H1 (cell line): ENCODE results near the gene PGBD5. TPM values are rescaled to one million over a fixed set of nuclear protein-coding genes. Genes with fewer than 3 reads are reported as not detected.

Experiments used
- CTCF ChIA-PET: fragments of 300-600 bp; sonication (Branson Sonifier 250); formaldehyde crosslinking; loops from one replicate; lab custom pipeline; 2021; ENCODE audit not compliant: partially characterized antibody; lab: Charles Lee
- POLR2A ChIA-PET: fragments of 300-600 bp; sonication (Branson Sonifier 250); formaldehyde crosslinking; loops from one replicate; lab custom pipeline; 2021; ENCODE audit warnings: inconsistent platforms; ENCODE audit not compliant: partially characterized antibody; lab: Charles Lee
- DNase-seq, 2 experiments: peaks; one replicate each; pipeline versions ENCODE4 v3.0.0 to v3.0.0-alpha.2; 2010 to 2022; ENCODE audit warnings: low spot score in 2 of 2, low read depth in 1 of 2, mixed read lengths in 1 of 2
- FAIRE-seq: peaks from 2 replicates; lab custom pipeline; 2011; peaks lifted over from hg19 to GRCh38; lab: Jason Lieb, UNC
- H2AFZ ChIP-seq: 2 replicates; pipeline ENCODE4 v1.8.1; 2012; ENCODE audit warnings: low read length, inconsistent platforms
- H2AK5ac ChIP-seq: 2 replicates; pipeline ENCODE4 v1.6.1; 2013; ENCODE audit warnings: low read depth, low read length
- H2BK120ac ChIP-seq: replicated peaks from 2 replicates; pipeline ENCODE3; 2013; ENCODE audit warnings: low read depth, low read length, inconsistent platforms
- H2BK12ac ChIP-seq: 2 replicates; pipeline ENCODE4 v1.6.1; 2013; ENCODE audit warnings: low read depth, low read length
- H2BK15ac ChIP-seq: 2 replicates; pipeline ENCODE4 v1.6.1; 2013; ENCODE audit warnings: low read length
- H2BK20ac ChIP-seq: 2 replicates; pipeline ENCODE4 v1.6.1; 2013; ENCODE audit warnings: low read length
- H2BK5ac ChIP-seq: 2 replicates; pipeline ENCODE4 v1.6.1; 2013; ENCODE audit warnings: low read depth, low read length
- H3K14ac ChIP-seq: 2 replicates; pipeline ENCODE4 v1.6.1; 2013; ENCODE audit warnings: inconsistent platforms; ENCODE audit not compliant: insufficient read length
- H3K18ac ChIP-seq: 2 replicates; pipeline ENCODE4 v1.6.1; 2013; ENCODE audit warnings: low read length; ENCODE audit errors: extremely low read depth
- H3K23ac ChIP-seq: 2 replicates; pipeline ENCODE4 v1.6.1; 2013; ENCODE audit warnings: inconsistent platforms; ENCODE audit not compliant: insufficient read length
- H3K23me2 ChIP-seq: 2 replicates; pipeline ENCODE4 v1.6.1; 2013; ENCODE audit warnings: low read depth, low read length
- H3K27ac ChIP-seq: 2 replicates; pipeline ENCODE4 v1.6.1; 2011; ENCODE audit warnings: low read depth, low read length, inconsistent platforms
- H3K27me3 ChIP-seq, 4 experiments: replicated peaks in 1 of 4; 1 replicate in 1 of 4; 2 replicates in 3 of 4; pipeline versions ENCODE4 v1.6.1 to v1.8.1; 2011 to 2013; ENCODE audit warnings: low read length in 3 of 4, mild to moderate bottlenecking in 3 of 4, inconsistent platforms in 2 of 4, mixed read lengths in 2 of 4, moderate library complexity in 1 of 4; ENCODE audit not compliant: control insufficient read depth in 3 of 4, insufficient read depth in 3 of 4; ENCODE audit errors: extremely low read depth in 1 of 4
- H3K36me3 ChIP-seq, 4 experiments: 2 replicates each; pipeline versions ENCODE4 v1.6.1 to v1.8.1; 2011 to 2013; ENCODE audit warnings: mild to moderate bottlenecking in 4 of 4, low read length in 3 of 4, moderate library complexity in 2 of 4, control low read depth in 1 of 4, inconsistent platforms in 1 of 4; ENCODE audit not compliant: insufficient read depth in 4 of 4, control insufficient read depth in 2 of 4
- H3K4ac ChIP-seq: replicated peaks from 2 replicates; pipeline ENCODE3; 2013; ENCODE audit warnings: low read length, low read depth, mixed read lengths, inconsistent platforms; ENCODE audit not compliant: insufficient read length
- H3K4me1 ChIP-seq, 4 experiments: replicated peaks in 1 of 4; 1 replicate in 1 of 4; 2 replicates in 3 of 4; pipeline versions ENCODE4 v1.6.1 to v1.8.1; 2011 to 2013; ENCODE audit warnings: low read length in 3 of 4, inconsistent platforms in 2 of 4, mixed read lengths in 1 of 4; ENCODE audit not compliant: insufficient read depth in 4 of 4, control insufficient read depth in 3 of 4
- H3K4me2 ChIP-seq, 2 experiments: 2 replicates each; pipeline versions ENCODE4 v1.6.1 to v1.8.1; 2011 to 2013; ENCODE audit warnings: low read depth in 2 of 2, low read length in 2 of 2, control low read depth in 1 of 2, inconsistent platforms in 1 of 2, mild to moderate bottlenecking in 1 of 2; ENCODE audit not compliant: insufficient read depth in 1 of 2
- H3K4me3 ChIP-seq, 4 experiments: fragments of 200-600, 300-600 bp in 1 of 4; sonication (generic), shearing (Covaris generic), sonication (Bioruptor Twin) in 1 of 4; 2 replicates each; pipeline versions ENCODE4 v1.5.1 to v1.8.1; 2011 to 2016; ENCODE audit warnings: low read length in 4 of 4, low read depth in 3 of 4, control low read depth in 2 of 4, inconsistent platforms in 2 of 4, mild to moderate bottlenecking in 2 of 4, mixed read lengths in 1 of 4, moderate library complexity in 1 of 4; ENCODE audit not compliant: insufficient read depth in 2 of 4; ENCODE audit errors: extremely low read depth in 1 of 4
- H3K56ac ChIP-seq: replicated peaks from 2 replicates; pipeline ENCODE3; 2013; ENCODE audit warnings: low read depth, mild to moderate bottlenecking, mixed read lengths, low read length, inconsistent platforms; ENCODE audit not compliant: insufficient read length
- H3K79me1 ChIP-seq: 2 replicates; pipeline ENCODE4 v1.6.1; 2013; ENCODE audit warnings: low read depth, low read length, control low read depth
- H3K79me2 ChIP-seq, 2 experiments: 2 replicates each; pipeline versions ENCODE4 v1.6.1 to v1.8.1; 2012 to 2013; ENCODE audit warnings: low read length in 2 of 2, mild to moderate bottlenecking in 2 of 2, inconsistent platforms in 1 of 2; ENCODE audit not compliant: insufficient read depth in 2 of 2, control insufficient read depth in 1 of 2
- H3K9ac ChIP-seq, 4 experiments: replicated peaks in 1 of 4; 1 replicate in 1 of 4; 2 replicates in 3 of 4; pipeline versions ENCODE4 v1.6.1 to v1.8.1; 2011 to 2013; ENCODE audit warnings: low read depth in 3 of 4, low read length in 3 of 4, control low read depth in 2 of 4, mild to moderate bottlenecking in 2 of 4, moderate library complexity in 2 of 4, inconsistent platforms in 1 of 4; ENCODE audit errors: extremely low read depth in 1 of 4
- H3K9me3 ChIP-seq, 2 experiments: 2 replicates each; pipeline versions ENCODE4 v1.6.1 to v1.8.1; 2012 to 2013; ENCODE audit warnings: mild to moderate bottlenecking in 2 of 2, moderate library complexity in 2 of 2, control low read depth in 1 of 2, inconsistent platforms in 1 of 2, low read depth in 1 of 2, low read length in 1 of 2, mixed read lengths in 1 of 2; ENCODE audit not compliant: insufficient read depth in 2 of 2
- H4K20me1 ChIP-seq, 2 experiments: replicated peaks in 1 of 2; 2 replicates each; pipeline versions ENCODE3 to v1.8.1; 2011 to 2013; ENCODE audit warnings: inconsistent platforms in 2 of 2, low read length in 2 of 2, mild to moderate bottlenecking in 1 of 2; ENCODE audit not compliant: insufficient read depth in 2 of 2, control insufficient read depth in 1 of 2
- H4K5ac ChIP-seq: 2 replicates; pipeline ENCODE4 v1.6.1; 2013; ENCODE audit warnings: low read length, low read depth, mixed read lengths, inconsistent platforms; ENCODE audit not compliant: insufficient read length
- H4K8ac ChIP-seq: 2 replicates; pipeline ENCODE4 v1.8.0; 2013; ENCODE audit warnings: mild to moderate bottlenecking, moderate library complexity, low read length, inconsistent platforms; ENCODE audit not compliant: insufficient read depth; ENCODE audit errors: extremely low read depth
- H4K91ac ChIP-seq: replicated peaks from 2 replicates; pipeline ENCODE3; 2013; ENCODE audit warnings: low read length, mixed read lengths, inconsistent platforms; ENCODE audit not compliant: insufficient read length
- CTCF ChIP-seq, 3 experiments: IDR thresholded peaks; 1 replicate in 2 of 3; 2 replicates in 1 of 3; pipeline versions ENCODE4 v1.5.1 to v1.6.1; 2011; ENCODE audit warnings: low read length in 3 of 3, mild to moderate bottlenecking in 3 of 3, inconsistent platforms in 2 of 3, low read depth in 1 of 3, moderate library complexity in 1 of 3; ENCODE audit not compliant: insufficient read depth in 1 of 3; ENCODE audit errors: control extremely low read depth in 1 of 3
- SIRT6 ChIP-seq: IDR thresholded peaks from one replicate; pipeline ENCODE4 v1.7.1; 2012; ENCODE audit warnings: low read length, inconsistent platforms
- WGBS, 2 experiments: shearing (Covaris generic) in 1 of 2; methylation state at CpG; one replicate each; pipeline versions ENCODE4 v1.1.6 to v1.1.7; 2013 to 2015; ENCODE audit warnings: low lambda C conversion rate in 2 of 2, mixed read lengths in 2 of 2, inconsistent platforms in 1 of 2, low coverage in 1 of 2, missing lambda C conversion rate in 1 of 2; ENCODE audit not compliant: insufficient replicate concordance in 2 of 2, insufficient coverage in 1 of 2, insufficient read length in 1 of 2; ENCODE audit errors: extremely low coverage in 1 of 2, missing lambda C conversion rate in 1 of 2; 5-methylcytosine and 5-hydroxymethylcytosine counted together
- polyA plus RNA-seq, 7 experiments: library from polyadenylated mRNA; depleted of rRNA in 3 of 7; stranded (reverse) in 5 of 7; unstranded in 2 of 7; fragments of >200 nt in 5 of 7; fragments of 200-250 nt in 2 of 7; gene quantifications; 1 replicate in 5 of 7; 2 replicates in 1 of 7; 4 replicates in 1 of 7; pipeline versions ENCODE4 v1.2.1 to v1.2.3, GENCODE V29; 2011 to 2013; ENCODE audit warnings: missing spikeins in 2 of 7, mixed read lengths in 2 of 7
- total RNA-seq: library from RNA; stranded (reverse); fragmentation: NEBNext Ultra II Directional; extraction: Animal tissue kit (Norgen Biotek cat#: 25700); gene quantifications from 2 replicates; pipeline ENCODE4 v1.2.1, GENCODE V29; 2021

PGBD5 gene
- total and polyA plus RNA-seq, 2 of the 8 experiments (the other 6 are each of a cell fraction or from before 2014, with no cell fraction given): 16.3 to 18.4 TPM

DNA sequence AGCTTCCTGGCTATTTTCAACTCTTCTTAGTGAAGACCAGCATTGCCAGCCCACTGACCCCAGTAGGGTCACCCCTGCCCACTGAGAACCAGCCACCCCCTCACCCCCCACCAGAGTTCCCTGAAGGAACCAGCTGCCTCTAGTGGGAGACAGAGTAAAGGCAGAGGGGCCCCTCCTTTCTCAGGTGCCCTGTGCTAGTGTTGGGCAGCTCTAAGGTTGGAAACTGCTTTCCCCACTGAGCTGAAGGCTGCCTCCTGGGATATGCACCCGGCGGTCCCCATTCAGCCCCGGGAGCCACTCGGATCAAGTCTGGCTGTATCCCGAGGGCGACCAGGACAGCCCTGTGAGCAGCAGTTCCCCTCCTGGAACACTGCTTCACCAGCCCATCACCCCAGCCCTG is 111.0 kb downstream of the PGBD5 start:
- Histone ChIP-seq H3K9ac (no peak overlapping the region), H3K79me1 (no peaks in the 10 kb centered on the region), H3K23ac (no peak overlapping the region), H3K9me3 (no peaks in the 10 kb centered on the region), H4K5ac (no peak overlapping the region), H3K36me3 (no peaks in the 10 kb centered on the region), H4K20me1 (no peaks in the 10 kb centered on the region), H3K27me3 (no peaks in the 10 kb centered on the region), H2AK5ac (no peak overlapping the region), H3K4me2 (no peak overlapping the region), H2BK20ac (no peak overlapping the region), H2AFZ (no peak overlapping the region), H3K79me2 (no peaks in the 10 kb centered on the region), H2BK15ac (0 out of 2 replicates have a peak overlapping the region, but pooled peaks have one; percentile 22), H4K8ac (no peak overlapping the region), H3K4ac (no peak overlapping the region), H2BK12ac (no peak overlapping the region), H3K18ac (no peak overlapping the region; the same call in 1 of the 2 replicates), H3K23me2 (no peaks in the 10 kb centered on the region), H3K56ac (no peak overlapping the region), H3K4me3 (no peak overlapping the region), H3K4me1 (peaks cover 0 to 2% (median 0%) of the 10 kb centered on the region in 4 experiments; a peak in 1 of 7 replicates), H4K91ac (no peak overlapping the region), H3K27ac (no peak overlapping the region), H3K14ac (no peak overlapping the region), H2BK5ac (no peak overlapping the region), H2BK120ac (no peak overlapping the region)
- DNase-seq (no peak), FAIRE-seq (no peak)
- WGBS, 2 experiments: 90% methylated on average over 6 of the region's 6 CpGs; no CpG with 5 or more reads in 1 of the 2 experiments
- peak in 1 of 3 experiments; percentile 9; a peak in 1 of 4 replicates for TF ChIP-seq CTCF (IDR thresholded peaks at IDR 0.05; ENCODE audit: control extremely low read depth in 1 of 3, insufficient read depth in 1 of 3, low read depth in 1 of 3, low read length in 3 of 3)
- TF ChIP-seq SIRT6: no peak
- CTCF ChIA-PET: interaction anchor here (1.0 to 1.2 kb wide), 3 partner anchors 10 to 437 kb away, joined by 3 to 6 read pairs (median 5); no protein-coding TSS in a partner anchor
- POLR2A ChIA-PET: interaction anchor here (0.5 kb wide), 1 partner anchor 223 kb away, joined by 3 read pairs; no protein-coding TSS in a partner anchor
